ENCODE results near the gene GNG3. TPM values are rescaled to one million over a fixed set of nuclear protein-coding genes. Genes with fewer than 3 reads are reported as not detected.

The GNG3 gene
- polyA plus RNA-seq, 2 of the 4 experiments (the other 2 are of a cell fraction) = not detected

- TF ChIP-seq PHF8 (IDR thresholded peaks at IDR 0.05; ENCODE audit: borderline replicate concordance, low read depth) = no peak
Measured at GRCh38 chr11:62712276-62712812, 4.9 kb downstream of the GNG3 start (continued).

GRCh38 chr11:62712861-62713260 lies 5.4 kb downstream of the GNG3 start:
- H3K4me1 ChIP-seq = peaks cover 49% of the 10 kb centered on the region
- POLR2A ChIA-PET = interaction anchor here (3.5 to 3.6 kb wide), 2 partner anchors 15 to 41 kb away, joined by 15 to 28 read pairs; partner anchors contain the start of genes HNRNPUL2, TTC9C and ZBTB3
- no peak for TF ChIP-seq ATOH8 (CRISPR knock-in tag; IDR thresholded peaks at IDR 0.05; ENCODE audit: low read depth)
- no peak for TF ChIP-seq RARB (CRISPR knock-in tag; IDR thresholded peaks at IDR 0.05)
- no peak for TF ChIP-seq E2F6 (IDR thresholded peaks at IDR 0.05; ENCODE audit: borderline replicate concordance, low read depth)
- TF ChIP-seq KDM1A (IDR thresholded peaks at IDR 0.05; ENCODE audit: low read depth) = no peak
- no peak for TF ChIP-seq MYC (IDR thresholded peaks at IDR 0.05; ENCODE audit: borderline replicate concordance, low read length)
- TF ChIP-seq MAZ (IDR thresholded peaks at IDR 0.05; ENCODE audit: borderline replicate concordance, low read depth, low read length) = no peak
- no peak for TF ChIP-seq ZNF302 (CRISPR knock-in tag; IDR thresholded peaks at IDR 0.05)
- TF ChIP-seq HEYL (CRISPR knock-in tag; IDR thresholded peaks at IDR 0.05) = no peak
- no peak for TF ChIP-seq RAD21 (conservative IDR thresholded peaks at IDR 0.05 in 1 of 2, IDR thresholded peaks at IDR 0.05 in 1 of 2)
- no peak for TF ChIP-seq JUN (IDR thresholded peaks at IDR 0.05)
- no peak for TF ChIP-seq FOSL2 (IDR thresholded peaks at IDR 0.05)
- no peak for TF ChIP-seq FOSL2 (CRISPR knock-in tag; IDR thresholded peaks at IDR 0.05)
- TF ChIP-seq NR3C1 (IDR thresholded peaks at IDR 0.05) = no peak
- TF ChIP-seq ELK1 (IDR thresholded peaks at IDR 0.05; ENCODE audit: low read depth, low read length) = no peak
- no peak for TF ChIP-seq HOXB5 (CRISPR knock-in tag; IDR thresholded peaks at IDR 0.05)
- no peaks in the 10 kb centered on the region for H3K9me3 ChIP-seq
- H3K4me2 ChIP-seq = peak overlapping the region; percentile 67
- peak overlapping the region; percentile 56 to 80 for H3K27ac ChIP-seq
- DNase-seq (ENCODE audit: low read depth in 1 of 2, low spot score in 1 of 2) (no peak), ATAC-seq (no peak), FAIRE-seq (no peak)
- H3K4me3 ChIP-seq = no peak overlapping the region
- 61% methylated on average over 3 of the region's 3 CpGs for WGBS (ENCODE audit: missing lambda C conversion rate)
- CTCF ChIA-PET = interaction anchor here (1.0 to 3.0 kb wide), 3 partner anchors 10 to 73 kb away, joined by 3 to 11 read pairs (median 8); no protein-coding TSS in a partner anchor

GRCh38 chr11:62713343-62713742 lies 5.9 kb downstream of the GNG3 start:
- H3K27ac ChIP-seq = peak overlapping the region; percentile 56 to 80
- POLR2A ChIA-PET = interaction anchor here (0.6 to 3.6 kb wide), 3 partner anchors 14 to 233 kb away, joined by 5 to 28 read pairs (median 15); partner anchors contain the start of genes HNRNPUL2, TTC9C and ZBTB3
- H3K9me3 ChIP-seq = no peaks in the 10 kb centered on the region
- CTCF ChIA-PET = interaction anchor here (0.9 to 3.0 kb wide), 6 partner anchors 10 to 318 kb away, joined by 3 to 11 read pairs (median 4); no protein-coding TSS in a partner anchor
- peak in 1 of 2 experiments; percentile 15; a peak in 1 of 6 replicates for ATAC-seq
- peak; percentile 24 for TF ChIP-seq MAFK (IDR thresholded peaks at IDR 0.05; ENCODE audit: partially characterized antibody)
- TF ChIP-seq FOSL2 (IDR thresholded peaks at IDR 0.05) = no peak
- TF ChIP-seq FOSL2 (CRISPR knock-in tag; IDR thresholded peaks at IDR 0.05) = peak; percentile 11; the same call in 1 of the 2 replicates
- no peak for TF ChIP-seq PHF8 (IDR thresholded peaks at IDR 0.05; ENCODE audit: borderline replicate concordance, low read depth)
- no peak for FAIRE-seq
- peaks cover 48% of the 10 kb centered on the region for H3K4me1 ChIP-seq
- DNase-seq (ENCODE audit: low read depth in 1 of 2, low spot score in 1 of 2) = peak; percentile 52 to 58
- 17% methylated on average over 2 of the region's 2 CpGs for WGBS (ENCODE audit: missing lambda C conversion rate)
- no peak overlapping the region for H3K4me3 ChIP-seq
- H3K4me2 ChIP-seq = peak overlapping the region; percentile 67

Measured in A549 (cell line).